GM06990 (cell line): ENCODE measurements around the gene NEK2.
"Not testable (repeated sequence)": the region's sequence is repeated elsewhere in the genome, so short reads cannot be mapped to it uniquely, and the experiment has no call there.

ENCODE experiments used
- DNase-seq: peaks from one replicate; pipeline ENCODE4 v3.0.0-alpha.2; 2011; ENCODE audit not compliant: insufficient read length; ENCODE audit errors: extremely low read depth
- H3K27me3 ChIP-seq: replicated peaks from 2 replicates; pipeline ENCODE4 v1.6.0; 2011; ENCODE audit warnings: low read length; ENCODE audit not compliant: control insufficient read depth, insufficient read depth
- H3K36me3 ChIP-seq: 2 replicates; pipeline ENCODE4 v1.5.1; 2011; ENCODE audit warnings: low read length; ENCODE audit not compliant: control insufficient read depth, insufficient read depth
- H3K4me3 ChIP-seq: replicated peaks from 2 replicates; pipeline ENCODE4 v1.5.1; 2011; ENCODE audit warnings: low read depth, mild to moderate bottlenecking, control low read depth, low read length
- TF ChIP-seq, protein P1 (sequence below): IDR thresholded peaks from 2 replicates; pipeline ENCODE4 v1.5.1; 2011; ENCODE audit warnings: low read length, control low read depth, mild to moderate bottlenecking, inconsistent platforms; ENCODE audit not compliant: insufficient read depth, poor library complexity, severe bottlenecking

The NEK2 gene

DNA sequence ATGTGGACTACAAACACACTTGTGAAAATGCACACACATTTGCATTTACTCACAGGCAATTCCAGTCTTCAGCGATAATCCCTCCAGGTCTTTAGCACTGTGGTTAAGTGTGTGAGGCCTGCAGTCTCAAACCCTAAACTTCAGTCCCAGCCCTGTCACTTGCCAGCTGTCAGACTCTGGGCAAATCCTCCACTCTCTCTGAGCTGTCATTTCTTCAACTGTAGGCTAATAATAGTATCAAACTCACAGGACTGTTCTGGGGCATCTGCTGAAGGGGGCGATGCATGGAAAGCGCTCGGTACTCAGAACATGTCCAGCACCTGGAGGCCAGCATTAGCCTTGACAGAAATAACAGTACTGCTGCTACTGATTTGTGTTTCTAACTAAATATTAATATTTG lies 48.2 kb downstream of the NEK2 start:
- TF ChIP-seq, protein P1, sequence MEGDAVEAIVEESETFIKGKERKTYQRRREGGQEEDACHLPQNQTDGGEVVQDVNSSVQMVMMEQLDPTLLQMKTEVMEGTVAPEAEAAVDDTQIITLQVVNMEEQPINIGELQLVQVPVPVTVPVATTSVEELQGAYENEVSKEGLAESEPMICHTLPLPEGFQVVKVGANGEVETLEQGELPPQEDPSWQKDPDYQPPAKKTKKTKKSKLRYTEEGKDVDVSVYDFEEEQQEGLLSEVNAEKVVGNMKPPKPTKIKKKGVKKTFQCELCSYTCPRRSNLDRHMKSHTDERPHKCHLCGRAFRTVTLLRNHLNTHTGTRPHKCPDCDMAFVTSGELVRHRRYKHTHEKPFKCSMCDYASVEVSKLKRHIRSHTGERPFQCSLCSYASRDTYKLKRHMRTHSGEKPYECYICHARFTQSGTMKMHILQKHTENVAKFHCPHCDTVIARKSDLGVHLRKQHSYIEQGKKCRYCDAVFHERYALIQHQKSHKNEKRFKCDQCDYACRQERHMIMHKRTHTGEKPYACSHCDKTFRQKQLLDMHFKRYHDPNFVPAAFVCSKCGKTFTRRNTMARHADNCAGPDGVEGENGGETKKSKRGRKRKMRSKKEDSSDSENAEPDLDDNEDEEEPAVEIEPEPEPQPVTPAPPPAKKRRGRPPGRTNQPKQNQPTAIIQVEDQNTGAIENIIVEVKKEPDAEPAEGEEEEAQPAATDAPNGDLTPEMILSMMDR, result no peak

DNA sequence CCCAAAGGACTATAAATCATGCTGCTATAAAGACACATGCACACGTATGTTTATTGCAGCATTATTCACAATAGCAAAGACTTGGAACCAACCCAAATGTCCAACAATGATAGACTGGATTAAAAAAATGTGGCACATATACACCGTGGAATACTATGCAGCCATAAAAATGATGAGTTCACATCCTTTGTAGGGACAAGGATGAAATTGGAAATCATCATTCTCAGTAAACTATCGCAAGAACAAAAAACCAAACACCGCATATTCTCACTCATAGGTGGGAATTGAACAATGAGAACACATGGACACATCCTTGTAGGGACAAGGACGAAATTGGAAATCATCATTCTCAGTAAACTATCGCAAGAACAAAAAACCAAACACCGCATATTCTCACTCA lies 49.6 kb downstream of the NEK2 start:
- H3K36me3 ChIP-seq, H3K27me3 ChIP-seq, H3K4me3 ChIP-seq, DNase-seq: not testable (repeated sequence)

More for the DNA sequence above, 48.2 kb downstream of the NEK2 start:
- no peak overlapping the region for H3K4me3 ChIP-seq
- no peaks in the 10 kb centered on the region for H3K36me3 ChIP-seq
- DNase-seq, result no peak
- H3K27me3 ChIP-seq, result no peaks in the 10 kb centered on the region; the same call in 1 of the 2 replicates

DNA sequence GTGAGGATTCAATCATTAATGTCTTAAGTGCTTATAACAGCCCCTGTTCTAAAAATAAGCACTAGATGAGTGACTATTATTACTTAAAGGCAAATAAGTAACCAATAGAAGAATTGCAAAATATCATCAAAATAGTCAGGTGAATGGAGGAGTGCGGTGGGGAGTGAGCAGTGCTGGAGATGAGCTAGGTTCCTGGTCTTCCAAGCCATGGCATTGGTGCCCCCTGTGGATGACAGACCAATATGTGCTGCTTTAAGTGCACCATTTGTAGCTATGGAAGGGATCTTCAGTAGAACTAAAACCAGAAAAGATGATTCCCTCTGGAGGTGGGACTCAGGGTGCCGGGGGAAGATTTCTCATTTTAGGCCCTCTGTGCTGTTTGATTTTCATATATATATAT lies 50.4 kb downstream of the NEK2 start:
- no peak for DNase-seq
- H3K4me3 ChIP-seq, result no peak overlapping the region
- TF ChIP-seq, protein P1, result peak; percentile 25
- no peaks in the 10 kb centered on the region; the same call in 1 of the 2 replicates for H3K27me3 ChIP-seq
- no peaks in the 10 kb centered on the region for H3K36me3 ChIP-seq

DNA sequence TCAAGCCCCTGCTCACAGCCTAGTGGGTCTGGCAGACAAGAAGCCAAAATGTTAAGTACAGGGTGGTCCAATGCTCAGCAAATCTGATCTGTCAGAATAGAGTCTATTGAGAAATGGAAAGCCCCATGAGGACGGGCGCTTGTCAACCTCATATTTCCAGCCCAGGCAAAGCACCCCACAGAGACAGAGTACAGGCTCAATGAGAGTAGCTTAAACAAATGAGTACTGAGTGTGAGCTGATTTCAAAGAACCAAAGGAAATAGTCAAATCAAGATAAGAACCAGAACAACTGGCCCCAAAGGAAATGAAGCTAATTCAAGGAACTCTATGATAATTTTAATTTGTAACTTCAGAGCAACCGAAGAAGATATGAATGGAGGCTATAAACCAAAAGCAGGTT lies 51.9 kb downstream of the NEK2 start:
- no peaks in the 10 kb centered on the region for H3K27me3 ChIP-seq
- no peaks in the 10 kb centered on the region for H3K36me3 ChIP-seq
- no peak for DNase-seq
- TF ChIP-seq, protein P1, result no peak
- no peak overlapping the region for H3K4me3 ChIP-seq

DNA sequence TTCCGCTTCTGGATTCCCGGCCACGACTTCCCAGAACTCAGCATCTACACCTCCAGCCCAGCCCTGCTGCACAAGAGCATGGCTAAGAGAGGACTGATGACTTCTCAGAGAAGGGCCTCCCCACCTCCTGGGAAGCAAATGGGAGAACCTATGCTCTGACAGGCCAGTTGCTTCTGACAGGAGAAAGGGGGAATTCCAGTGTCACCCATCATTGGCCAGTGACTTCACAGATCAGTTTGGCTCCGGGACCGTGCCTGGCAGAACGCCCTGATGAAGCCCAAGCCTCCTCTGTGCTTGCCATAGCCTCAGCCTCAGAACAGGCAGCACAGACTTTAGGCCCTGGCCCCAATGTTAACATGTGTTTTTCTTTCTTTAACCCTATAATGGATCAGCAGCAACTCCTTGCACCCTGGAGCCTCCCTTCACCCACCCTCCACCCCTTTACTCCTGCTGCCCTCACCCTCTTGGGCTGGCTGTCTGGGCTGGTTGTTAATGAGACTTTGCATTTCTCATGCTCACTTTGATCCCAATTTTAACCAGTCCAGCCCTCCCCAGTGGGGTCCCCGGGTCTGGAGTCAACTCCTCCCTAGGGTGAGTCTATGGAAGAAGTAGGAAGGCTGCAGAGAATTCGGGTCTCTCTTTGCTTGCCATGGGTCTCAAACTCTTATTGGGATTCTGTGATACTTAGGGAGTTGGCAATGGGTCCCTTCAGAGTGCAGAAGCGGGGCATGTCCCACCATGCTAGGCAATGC lies 53.8 kb downstream of the NEK2 start:
- no peaks in the 10 kb centered on the region for H3K27me3 ChIP-seq
- no peak for DNase-seq
- H3K4me3 ChIP-seq, result no peak overlapping the region
- no peaks in the 10 kb centered on the region for H3K36me3 ChIP-seq
- TF ChIP-seq, protein P1, result no peak

DNA sequence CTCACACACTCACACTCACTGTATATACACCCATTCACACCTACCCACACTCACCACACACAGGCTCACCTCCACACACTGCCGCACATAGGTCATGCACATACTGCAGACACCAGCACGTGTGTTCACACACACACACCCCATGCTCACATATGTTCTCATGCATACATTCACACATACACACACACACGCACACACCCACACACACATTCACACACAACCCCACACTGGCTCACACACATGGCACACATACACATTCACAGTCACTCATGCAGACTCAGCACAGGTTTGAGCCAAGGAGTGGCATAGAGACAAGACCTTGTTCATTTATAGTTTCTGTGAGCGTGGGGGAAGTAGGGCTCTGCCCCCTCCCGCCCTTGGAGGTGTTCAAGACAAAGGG lies 55.3 kb downstream of the NEK2 start:
- H3K36me3 ChIP-seq, result no peaks in the 10 kb centered on the region
- DNase-seq, result no peak
- TF ChIP-seq, protein P1, result no peak
- no peaks in the 10 kb centered on the region for H3K27me3 ChIP-seq
- H3K4me3 ChIP-seq, result no peak overlapping the region
